A673 (cell line): ENCODE data around the gene TRIM71.

ENCODE experiments used
- CTCF ChIP-seq: fragments of 300-800, 200-600 bp; sonication (generic); conservative IDR thresholded peaks from 2 replicates; pipeline ENCODE4 v1.5.1; 2017; ENCODE audit warnings: low read depth, mild to moderate bottlenecking, antibody characterized with exemption, low read length, moderate library complexity, mixed read lengths
- EZH2 ChIP-seq: fragments of 200-600 bp; sonication (generic); IDR thresholded peaks from 2 replicates; pipeline ENCODE4 v1.6.1; 2017; ENCODE audit warnings: borderline replicate concordance, low read depth, mild to moderate bottlenecking, mixed read lengths, antibody characterized with exemption, low read length; ENCODE audit not compliant: poor library complexity, severe bottlenecking

- TF ChIP-seq CTCF (no peak), EZH2 (no peak)
These were observed 93.2 kb downstream of the TRIM71 start for GRCh38 chr3:32910954-32911353.
